ENCODE measurements around the gene SYMPK.
"Not testable (repeated sequence)": the region's sequence is repeated elsewhere in the genome, so short reads cannot be mapped to it uniquely, and the experiment has no call there.

Gene SYMPK

DNA sequence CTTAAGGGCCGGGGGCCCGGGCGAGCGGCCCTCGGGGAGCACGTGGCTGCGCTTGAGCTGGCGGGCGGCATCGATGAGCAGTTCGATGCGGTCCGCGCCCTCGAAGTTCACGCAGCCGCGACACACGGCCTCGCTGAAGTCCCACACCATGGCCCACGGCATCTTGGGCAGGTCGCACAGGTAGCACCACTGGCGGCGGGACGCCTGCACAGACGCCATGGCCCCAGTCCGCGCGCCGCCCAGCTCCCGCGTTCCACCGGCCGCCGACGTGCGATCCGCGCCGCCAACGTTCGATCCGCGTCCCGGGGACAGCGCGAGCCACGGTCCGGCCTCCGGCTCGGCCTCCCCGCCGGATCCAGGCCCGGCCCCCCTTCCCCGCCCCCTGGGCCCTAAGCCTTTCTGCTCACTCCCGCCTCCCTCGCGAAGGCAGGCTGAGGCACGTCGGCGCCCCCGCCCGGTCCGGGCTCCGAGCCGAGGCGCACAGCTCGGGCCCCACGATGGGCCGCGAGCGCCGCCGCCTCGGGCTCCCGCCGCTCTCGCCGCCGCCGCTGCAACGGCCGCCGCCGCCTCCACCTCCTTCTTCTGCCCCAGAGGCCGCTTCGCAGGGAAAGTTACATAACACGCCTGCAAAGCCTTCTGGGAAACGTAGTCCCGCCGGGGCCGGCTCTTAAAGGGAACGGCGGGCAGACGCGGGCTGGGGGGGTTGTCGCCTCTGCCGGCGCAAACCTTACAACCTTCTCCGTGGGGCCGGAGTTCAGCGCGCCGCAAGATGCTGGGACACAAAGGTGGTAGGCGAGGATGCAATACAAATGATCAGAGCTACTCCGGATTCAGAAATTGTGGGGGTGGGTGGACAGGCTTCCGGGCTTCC lies 22.8 kb upstream of the SYMPK start, which contains the start of gene IRF2BP1:
IRF2BP1 (minus strand) TSS at position 586 of the 871 bp plus-strand sequence; CDS start at position 219, 367 bp downstream.
- DNase-seq (ENCODE audit: low spot score), result peak; percentile 91

DNA sequence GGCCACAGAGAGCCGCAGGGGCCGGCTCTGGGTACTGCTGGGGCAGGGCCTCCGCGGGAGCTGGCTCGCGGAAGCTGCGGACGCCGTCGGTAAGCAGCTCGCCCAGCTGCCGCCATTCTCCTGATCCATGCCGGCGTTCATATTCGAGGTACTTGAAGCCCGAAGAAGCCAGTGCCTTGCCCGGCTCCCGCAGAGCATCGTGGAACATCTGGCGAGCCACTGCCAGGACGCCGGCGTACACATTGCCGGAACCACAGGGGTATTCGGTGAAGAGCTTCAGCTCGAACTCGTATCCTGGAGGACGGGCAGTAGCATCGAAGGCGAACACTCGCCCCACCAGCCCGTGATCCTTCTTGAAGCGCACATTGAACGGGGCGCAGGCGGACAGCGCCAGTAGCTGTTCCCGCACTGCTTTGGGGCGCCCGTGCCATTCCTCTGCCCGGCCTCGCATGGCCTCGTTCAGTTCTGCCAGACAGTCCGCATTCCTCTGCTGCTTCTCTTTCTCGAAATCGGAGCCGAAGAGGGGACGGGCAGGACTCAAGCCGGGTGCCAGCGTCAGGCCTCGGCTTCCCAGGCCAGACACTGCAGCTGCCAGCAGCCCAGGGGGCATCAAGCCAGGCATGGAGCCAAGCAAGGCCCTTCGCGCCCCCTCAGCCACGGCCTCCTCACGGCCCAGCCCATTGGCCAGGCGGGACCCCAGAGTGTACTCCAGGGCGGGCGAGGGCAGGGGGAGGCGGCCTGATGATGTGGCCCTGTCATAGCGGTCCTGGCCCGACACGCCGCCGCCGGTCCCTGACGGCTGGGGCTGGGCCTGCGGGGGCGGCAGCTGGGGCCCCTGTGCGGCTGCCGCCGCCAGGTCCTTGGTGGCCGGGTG lies 22.0 kb upstream of the SYMPK start:
- DNase-seq (ENCODE audit: low spot score), result no peak

DNA sequence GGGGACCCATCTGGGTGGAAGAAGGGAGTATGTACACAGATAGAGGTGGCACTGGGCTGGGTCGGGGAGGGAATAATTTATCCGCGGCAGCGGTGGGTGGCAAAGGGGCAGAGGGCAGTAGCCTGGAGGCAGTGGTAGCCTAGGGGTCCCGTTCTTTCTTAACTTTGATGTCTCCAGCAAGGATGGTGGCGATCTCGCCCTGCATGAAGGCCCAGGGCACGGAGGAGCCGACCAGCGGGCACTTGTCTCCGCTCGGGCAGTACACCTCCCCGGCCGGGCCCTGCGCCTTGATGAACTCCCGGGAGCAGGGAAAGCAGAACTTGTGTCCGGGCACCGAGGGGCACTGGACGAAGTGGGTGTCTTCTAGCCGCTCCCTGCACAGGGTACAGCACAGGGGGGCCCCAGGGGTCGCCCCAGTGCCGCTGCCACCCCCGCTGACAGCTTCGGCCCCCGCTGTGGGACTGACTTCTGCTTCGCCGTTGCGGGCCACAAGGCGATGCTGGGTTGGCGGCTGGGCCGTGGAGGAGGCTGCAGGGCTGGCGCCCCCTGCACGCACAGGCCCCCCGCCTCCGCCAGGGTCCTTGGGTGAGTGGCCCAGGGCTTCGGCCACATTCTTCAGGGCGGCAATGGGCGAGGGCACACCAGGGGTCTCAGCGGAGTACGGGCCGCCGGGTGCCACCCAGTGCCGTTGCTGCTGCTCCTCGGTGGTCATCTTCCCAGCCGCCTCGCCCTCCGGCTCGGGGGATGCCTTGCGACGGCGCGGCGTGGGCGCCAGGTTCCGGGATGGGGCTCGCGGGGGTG lies 21.1 kb upstream of the SYMPK start:
- DNase-seq (ENCODE audit: low spot score), result no peak

DNA sequence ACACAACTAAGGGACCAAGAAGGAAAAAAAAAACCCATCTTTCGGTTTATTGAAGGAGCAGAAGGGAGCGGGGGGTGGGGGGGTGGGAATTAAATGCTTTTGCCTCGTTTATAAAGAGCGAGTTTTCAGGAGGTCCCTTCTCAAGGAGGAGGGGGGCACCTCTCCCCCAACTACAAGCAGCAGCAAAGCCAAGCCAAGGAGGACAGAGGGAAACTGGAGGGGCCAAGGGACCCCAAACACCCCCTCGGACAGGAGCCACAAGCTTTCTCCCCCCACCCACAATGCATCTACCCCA lies 20.6 kb upstream of the SYMPK start:
- DNase-seq (ENCODE audit: low spot score), result no peak

DNA sequence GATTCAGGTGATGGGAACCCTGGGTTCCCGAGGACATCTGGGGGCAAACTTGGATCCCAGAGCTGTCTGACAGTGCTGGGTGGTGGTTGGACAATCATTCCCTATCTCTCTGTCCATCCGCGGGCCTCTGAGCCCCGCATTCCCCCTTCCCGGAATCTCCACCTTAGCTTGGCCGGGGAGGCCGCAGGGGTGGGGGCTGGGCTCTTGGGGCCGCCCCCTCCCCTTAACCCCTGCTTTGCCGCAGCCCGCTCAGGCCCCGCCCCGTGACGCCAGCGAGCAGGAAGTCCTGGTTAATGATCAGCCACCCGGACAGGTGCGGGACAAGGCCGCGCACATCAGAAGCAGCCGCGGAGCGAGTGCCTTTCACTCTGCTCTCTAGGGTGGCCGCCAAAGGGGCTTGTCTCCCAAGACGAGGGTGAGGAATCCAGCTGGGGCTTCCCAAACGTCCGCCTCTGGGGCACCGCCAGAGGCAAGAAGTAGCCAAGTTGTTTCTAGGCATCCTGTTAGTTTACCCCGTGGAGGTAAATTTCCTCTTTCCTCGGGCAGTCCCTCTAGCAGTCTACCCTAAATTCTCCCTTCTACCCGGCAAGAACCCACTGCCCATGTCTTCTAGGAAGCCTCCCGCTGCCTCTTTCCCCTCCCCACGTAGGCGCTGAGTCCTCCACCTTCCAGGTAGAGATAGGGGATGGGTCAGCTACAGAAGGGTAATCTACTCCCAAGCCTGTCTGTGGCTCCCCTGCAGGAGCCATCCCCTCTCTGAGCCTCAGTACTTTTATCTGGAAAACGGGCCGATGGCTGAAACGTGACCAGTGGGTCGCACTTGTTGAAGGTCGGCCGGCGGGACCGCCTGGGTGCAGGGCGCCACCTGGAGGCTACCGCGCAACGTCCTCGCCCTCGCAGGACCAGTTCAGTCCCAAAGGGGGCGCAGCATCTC lies 20.0 kb upstream of the SYMPK start:
- peak; percentile 83 for DNase-seq (ENCODE audit: low spot score)

DNA sequence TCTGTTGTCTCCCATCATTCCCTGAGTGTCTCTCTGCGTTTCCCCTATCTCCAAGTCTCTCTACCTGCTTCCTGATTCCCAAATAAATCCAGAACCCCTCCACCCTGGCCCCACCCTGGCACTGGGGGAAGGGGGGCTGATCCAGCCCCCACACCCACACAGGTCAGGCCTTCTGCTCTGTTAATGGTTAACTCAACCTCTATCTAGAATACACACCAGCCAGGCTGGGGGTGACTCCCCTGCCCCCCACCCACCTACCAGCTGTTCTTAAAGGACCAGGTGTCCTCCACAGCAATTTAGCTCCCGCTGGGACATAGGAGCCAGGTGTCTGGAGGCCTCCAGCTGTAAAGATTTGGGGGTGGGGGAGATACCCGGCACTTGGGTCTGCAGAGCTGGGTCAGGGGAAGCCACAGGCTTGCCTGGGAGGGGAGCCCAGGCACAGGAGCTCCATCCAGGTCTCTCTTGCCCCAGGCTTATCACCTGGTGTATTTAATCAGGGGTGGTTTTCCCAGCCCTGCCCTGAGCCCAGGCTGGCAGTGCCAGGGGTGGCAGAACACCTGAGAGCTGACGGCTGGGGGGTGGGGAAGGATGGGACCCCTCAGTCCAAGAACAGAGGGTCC lies 19.1 kb upstream of the SYMPK start:
- no peak for DNase-seq (ENCODE audit: low spot score)

DNA sequence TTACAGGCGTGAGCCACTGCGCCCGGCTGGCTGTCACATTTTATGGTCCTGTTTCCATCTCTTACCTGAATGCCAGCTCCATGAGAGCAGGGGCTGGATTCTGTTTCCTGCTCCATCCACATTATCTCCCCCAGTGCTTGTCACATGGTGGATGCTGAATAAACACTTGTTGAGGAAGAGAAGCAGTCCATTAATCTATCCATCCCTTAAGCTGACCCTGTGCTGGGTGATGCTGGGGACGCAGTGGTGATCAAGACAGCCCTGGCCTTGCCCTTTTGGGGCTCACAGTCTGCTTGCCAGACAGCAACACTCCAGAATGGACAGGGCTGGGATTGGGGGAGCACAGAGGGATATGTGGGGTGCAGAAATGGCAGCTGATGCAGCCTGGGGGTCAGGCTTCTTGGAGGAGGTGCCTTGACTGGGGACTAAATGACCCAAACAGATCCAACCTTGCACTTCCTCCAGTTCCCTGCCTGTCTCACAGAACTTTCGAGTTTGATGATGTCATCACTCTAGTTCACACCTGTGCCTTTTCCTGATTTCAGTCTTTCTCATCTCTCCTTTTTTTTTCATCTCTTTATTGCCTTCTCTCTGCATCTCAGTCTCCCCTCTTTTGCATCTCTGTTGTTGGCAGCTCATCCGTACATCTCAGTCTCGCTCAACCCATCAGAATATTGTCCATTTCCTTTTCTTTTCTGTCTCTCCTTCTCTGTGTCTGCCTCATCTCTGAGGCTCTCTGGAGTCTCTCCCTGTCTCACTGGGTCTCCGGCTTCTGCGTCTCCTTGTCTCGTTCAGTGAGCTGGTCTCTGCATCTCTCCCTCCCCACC lies 18.3 kb upstream of the SYMPK start:
- no peak for DNase-seq (ENCODE audit: low spot score)

DNA sequence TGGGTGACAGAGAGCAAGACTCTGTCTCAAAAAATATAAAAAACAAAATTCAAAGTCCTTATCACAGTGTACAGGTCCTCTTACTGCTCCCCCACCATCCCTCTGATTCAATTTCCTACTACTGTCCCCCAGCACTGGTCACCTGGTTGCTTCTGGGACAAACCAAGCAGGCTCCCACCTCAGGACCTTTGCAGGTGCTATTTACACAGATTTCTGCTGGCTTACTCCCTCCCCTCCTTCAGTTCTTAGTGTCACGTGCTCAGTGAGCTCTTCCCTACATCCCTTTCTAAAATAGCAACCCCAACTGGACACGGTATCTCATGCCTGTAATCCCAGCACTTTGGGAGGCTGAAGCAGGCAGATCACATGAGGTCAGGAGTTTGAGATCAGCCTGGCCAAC lies 17.0 kb upstream of the SYMPK start:
- DNase-seq (ENCODE audit: low spot score), result no peak

DNA sequence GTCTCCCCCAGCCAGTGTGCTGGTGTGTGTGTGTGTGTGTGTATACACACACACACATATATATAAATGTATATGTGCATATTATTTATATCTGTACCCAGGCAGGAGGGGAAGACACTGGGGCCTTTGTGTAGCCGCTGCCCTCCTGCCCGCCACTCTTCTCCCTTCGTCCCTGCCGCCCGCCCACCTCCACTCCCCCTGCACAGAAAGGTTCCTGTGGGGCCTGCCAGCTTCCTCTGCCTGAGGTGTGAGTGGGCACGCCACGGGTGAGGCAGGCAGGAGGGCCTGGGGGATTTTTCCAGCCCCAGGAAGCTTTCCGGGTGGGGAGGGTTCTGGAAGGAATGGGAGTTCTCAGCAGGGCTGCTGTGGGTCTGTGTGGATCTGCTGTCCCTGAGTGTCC lies 16.1 kb upstream of the SYMPK start:
- DNase-seq (ENCODE audit: low spot score), result no peak

DNA sequence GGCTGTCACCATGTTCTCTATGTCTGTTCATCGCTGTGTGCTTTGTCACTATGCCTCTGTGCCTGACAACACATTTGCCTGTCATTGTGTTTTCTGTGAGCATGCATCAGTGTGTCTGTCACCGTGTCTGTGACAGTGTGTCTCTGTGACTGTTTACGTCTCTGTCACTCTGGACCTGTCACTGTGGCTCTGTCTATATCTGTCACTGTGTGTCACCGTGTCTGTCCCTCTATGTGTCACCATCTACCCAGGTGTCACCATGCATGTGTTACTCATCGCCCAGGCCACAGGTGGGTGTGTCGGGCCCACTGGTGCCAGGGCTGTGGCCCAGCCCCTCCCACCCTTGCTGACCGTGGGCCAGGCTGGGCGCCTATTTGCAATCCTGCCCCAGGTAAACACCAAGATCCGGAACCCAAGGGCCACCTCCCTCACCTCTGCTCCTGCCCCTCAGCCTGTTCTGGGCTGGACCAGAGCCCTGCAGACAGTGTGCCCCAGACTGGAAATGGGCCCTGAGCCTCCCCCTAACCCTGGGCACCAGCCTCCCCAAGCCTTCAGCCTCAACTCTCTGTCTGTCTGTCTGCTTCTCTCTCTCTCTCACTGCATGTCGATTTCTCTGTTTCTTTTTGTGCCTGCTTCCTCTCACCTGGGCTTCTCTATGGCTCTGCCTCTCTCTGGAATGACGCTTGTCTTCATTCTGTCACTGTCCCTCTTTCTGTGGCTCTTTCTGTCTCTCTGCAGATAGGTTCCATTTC lies 15.3 kb upstream of the SYMPK start:
- no peak for DNase-seq (ENCODE audit: low spot score)

DNA sequence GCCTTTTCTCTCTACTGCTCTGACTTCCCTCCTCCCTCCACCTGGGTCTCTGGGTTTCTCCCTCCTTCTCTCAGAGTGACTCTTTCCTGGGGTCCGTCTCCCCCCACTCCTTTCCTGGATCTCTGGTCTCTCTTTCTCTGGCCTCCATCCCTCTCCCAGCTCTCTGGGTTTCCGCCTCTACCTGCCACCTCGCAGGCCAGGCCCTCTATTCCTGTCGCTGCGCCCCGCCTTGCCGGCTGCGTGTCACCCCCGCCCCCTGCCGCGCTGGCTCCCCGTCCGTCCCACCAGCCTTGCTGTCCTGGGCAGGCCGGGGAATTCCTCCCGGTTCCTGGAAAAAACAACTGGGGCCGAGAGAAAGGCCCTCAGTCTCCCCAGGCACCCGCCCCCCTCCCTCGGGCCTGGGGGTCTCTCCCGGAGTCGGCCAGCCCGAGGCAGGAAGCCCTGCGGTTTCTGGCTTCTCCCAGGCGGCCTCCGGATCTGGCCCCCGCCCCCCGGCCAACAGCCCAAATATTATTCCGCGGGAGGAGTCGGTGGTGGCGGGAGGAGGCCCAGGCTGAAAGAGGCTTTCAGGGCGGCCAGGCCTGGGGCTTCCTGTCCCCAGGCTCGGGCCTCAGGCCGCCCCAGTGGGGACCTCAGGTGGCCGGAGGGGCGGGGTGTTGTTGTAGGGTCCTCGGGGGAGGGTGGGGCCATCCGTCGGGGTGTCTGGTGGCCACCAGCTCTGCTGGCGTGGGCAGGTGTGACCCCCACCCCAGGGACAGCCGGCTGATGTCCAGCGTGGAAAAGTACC lies 13.7 kb upstream of the SYMPK start:
- no peak for DNase-seq (ENCODE audit: low spot score)

DNA sequence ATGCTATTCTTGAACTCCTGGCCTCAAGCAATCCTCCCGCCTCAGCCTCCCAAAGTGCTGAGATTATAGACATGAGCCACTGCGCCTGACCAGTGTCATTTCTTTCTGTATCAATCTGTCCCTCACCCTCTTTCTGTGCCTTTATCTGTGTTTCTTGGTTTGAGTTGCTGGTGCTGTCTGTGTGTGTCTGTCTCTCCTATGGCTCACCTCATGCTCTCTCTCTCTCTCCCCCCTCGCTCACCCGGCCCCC lies 13.1 kb upstream of the SYMPK start:
- no peak for DNase-seq (ENCODE audit: low spot score)

DNA sequence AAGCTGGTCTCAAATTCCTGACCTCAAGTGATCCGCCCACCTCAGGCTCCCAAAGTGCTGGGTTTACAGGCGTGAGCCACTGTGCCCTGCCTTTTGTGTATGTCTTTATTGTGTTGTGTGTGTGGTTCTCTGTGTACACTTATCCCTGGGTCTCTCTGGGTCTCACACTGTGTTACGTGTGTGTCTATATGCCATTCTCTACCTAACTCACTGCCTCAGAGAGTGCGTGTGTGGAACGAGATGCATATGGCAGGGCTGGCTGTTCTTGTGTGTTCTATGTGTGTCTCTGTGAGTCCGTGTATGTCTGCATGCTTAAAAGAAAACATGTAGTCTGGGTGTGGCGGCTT lies 11.6 kb upstream of the SYMPK start:
- DNase-seq (ENCODE audit: low spot score), result no peak

DNA sequence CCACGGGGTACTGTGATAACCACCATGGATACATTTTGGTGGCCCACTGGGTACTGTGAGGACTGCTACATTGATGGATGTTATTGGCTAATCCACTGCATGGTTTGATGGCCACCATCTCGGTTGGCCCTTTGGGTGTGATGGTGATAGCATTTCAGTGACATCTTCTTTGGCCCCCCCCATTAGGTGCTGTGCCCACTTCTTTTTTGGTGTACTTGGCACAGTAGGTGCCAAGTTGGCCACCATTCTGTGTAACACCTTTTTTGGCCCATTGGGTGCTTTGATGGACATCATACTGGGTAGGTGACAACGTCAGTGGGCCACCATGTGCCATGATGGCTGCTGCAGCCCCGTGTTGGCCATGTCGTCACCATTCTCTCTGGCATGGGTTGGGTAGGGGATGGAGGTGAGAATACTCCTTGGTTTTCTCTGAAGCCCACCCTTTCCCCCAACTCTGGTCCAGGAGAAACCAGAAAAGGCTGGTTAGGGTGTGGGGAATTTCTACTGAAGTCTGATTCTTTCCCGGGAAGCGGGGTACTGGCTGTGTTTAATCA lies 10.3 kb upstream of the SYMPK start:
- DNase-seq (ENCODE audit: low spot score), result no peak

DNA sequence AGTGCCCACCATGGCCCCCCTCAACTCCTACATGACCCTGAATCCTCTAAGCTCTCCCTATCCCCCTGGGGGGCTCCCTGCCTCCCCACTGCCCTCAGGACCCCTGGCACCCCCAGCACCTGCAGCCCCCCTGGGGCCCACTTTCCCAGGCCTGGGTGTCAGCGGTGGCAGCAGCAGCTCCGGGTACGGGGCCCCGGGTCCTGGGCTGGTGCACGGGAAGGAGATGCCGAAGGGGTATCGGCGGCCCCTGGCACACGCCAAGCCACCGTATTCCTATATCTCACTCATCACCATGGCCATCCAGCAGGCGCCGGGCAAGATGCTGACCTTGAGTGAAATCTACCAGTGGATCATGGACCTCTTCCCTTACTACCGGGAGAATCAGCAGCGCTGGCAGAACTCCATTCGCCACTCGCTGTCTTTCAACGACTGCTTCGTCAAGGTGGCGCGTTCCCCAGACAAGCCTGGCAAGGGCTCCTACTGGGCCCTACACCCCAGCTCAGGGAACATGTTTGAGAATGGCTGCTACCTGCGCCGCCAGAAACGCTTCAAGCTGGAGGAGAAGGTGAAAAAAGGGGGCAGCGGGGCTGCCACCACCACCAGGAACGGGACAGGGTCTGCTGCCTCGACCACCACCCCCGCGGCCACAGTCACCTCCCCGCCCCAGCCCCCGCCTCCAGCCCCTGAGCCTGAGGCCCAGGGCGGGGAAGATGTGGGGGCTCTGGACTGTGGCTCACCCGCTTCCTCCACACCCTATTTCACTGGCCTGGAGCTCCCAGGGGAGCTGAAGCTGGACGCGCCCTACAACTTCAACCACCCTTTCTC lies 9.4 kb upstream of the SYMPK start:
- no peak for DNase-seq (ENCODE audit: low spot score)

DNA sequence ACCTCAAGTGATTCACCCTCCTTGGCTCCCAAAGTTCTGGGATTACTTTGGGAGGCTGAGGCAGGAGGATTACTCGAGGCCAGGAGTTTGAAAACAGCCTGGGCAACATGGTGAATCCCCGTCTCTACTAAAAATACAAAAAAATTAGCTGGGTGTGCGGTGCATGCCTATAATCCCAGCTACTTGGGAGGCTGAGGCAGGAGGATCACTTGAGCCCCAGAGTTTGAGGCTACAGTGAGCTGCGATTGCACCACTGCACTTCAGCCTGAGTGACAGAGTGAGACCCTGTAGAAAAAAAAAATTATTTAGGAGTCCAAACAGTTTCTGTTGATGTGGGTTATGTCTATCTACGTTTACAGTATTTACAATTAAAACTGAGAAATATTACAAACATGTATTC lies 7.9 kb upstream of the SYMPK start:
- no peak for DNase-seq (ENCODE audit: low spot score)

DNA sequence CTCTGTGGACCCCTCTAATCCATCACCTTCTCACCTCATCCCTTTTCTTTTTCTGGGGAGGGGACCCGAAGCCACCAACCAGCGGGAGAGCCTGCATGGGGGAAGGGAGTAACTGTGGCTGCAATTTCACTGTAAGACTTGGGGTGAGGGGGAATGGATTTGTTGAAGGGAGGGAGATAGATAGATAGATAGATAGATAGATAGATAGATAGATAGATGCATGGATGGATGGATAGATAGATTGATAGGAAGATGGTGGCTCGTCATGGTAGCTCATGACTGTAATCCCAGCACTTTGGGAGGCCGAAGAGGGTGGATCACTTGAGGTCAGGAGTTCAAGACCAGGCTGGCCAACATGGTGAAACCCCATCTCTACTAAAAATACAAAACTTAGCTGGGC lies 4.3 kb upstream of the SYMPK start:
- DNase-seq (ENCODE audit: low spot score), result not testable (repeated sequence)
